HG02642 (cell line): ENCODE data around the gene RALGPS1.

Source experiments
- ATAC-seq: cut with Tn5 transposase; IDR thresholded peaks from one replicate; pipeline ENCODE4 v1.9.1; 2021; ENCODE audit warnings: mild to moderate bottlenecking; ENCODE audit not compliant: unreplicated experiment, poor library complexity

The RALGPS1 gene

GRCh38 chr9:127195976-127196825 lies 281.6 kb downstream of the RALGPS1 start:
- ATAC-seq: no peak

GRCh38 chr9:127196826-127197145 lies 282.2 kb downstream of the RALGPS1 start:
- ATAC-seq: no peak

DNA sequence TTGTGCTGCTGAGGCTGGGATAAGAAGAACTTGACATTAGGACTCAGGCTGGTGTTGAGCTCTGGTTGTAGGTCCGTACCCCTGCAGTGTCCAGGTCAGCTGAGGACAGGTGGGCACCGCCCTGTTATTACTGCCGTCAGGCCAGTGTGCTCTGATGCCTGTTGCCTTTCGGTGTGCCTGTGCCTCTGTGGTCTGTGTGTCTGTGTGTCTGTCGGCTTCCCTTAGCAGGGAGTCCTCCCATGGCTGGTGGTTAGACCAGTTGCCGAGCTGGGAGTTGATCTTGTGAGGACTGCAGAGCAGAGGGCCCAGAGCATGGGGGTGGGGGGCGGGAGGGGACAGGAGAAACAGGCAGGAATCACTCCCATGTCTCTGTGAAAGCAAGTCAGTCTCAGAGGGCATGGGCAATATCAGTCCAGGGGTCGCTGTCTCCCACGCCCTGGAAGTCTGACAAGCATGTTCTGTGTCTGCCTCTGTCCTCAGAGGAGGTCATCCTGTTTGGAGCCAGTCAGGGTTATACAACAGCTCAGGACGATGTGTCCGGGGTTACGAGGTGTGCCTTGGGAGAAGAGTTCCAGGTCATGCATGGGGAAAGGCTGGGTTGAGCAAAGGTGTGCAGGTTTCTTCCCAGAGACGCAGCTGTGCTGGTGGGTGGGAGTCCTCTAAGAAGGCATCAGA lies 282.7 kb downstream of the RALGPS1 start:
- no peak for ATAC-seq

- ATAC-seq: no peak
Observed at GRCh38 chr9:127197861-127198430, 283.4 kb downstream of the RALGPS1 start.

DNA sequence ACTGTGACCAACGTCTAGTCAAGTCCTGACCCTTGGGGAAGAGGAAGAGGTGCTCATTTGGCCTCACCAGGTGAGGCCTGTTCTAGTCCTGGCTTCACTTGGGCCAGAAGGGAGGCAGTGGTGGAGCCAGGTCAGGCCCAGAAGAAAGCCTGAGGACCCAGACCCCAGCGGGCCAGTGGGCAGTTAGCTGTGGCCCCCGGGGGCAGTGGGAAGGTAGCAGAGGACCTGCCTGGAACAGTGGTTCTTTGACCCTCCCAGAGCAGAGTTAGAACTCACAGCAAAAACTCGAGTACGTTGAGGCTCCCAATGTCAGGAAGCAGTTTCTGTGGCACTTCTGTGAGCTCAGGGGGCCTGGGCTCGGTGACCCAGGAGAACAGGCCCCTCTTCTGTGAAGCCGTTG lies 284.0 kb downstream of the RALGPS1 start:
- no peak for ATAC-seq

DNA sequence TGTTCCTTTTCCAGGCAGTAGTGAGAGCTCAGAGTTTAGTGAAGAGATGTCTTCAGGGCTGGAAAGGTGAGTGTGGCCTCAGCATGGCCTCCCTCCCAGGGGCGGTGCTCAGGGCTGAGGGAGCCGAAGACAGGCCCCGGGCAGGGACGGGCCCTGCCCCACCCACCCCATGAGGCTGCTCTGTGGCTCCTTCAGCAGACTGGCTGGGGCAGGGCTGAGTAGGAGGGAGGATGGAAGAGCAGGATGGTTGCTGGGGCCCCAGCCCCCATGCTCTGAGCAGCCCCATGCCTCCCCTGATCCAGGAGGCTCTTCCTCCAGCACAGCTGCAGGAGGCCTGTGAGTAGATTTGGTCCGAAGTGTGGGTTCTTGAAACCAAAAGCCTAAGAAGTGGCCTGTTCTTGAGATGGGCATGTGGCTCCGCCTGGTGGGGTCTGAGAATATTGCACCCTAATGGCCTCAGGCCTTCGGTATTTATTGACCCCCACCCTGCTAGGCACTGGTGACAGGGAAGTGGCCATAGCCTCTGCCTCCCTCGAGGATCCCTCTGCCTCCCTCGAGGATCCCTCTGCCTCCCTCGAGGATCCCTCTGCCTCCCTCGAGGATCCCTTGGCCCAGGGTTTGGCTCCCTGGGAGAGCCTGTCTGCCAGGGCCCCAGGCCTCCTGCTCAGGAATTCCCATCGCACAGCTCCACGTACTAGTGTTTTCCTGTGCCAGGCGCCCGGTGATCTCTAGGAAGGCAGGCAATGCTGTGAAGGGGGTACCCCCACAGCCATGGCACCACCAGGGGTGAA lies 284.6 kb downstream of the RALGPS1 start:
- no peak for ATAC-seq

DNA sequence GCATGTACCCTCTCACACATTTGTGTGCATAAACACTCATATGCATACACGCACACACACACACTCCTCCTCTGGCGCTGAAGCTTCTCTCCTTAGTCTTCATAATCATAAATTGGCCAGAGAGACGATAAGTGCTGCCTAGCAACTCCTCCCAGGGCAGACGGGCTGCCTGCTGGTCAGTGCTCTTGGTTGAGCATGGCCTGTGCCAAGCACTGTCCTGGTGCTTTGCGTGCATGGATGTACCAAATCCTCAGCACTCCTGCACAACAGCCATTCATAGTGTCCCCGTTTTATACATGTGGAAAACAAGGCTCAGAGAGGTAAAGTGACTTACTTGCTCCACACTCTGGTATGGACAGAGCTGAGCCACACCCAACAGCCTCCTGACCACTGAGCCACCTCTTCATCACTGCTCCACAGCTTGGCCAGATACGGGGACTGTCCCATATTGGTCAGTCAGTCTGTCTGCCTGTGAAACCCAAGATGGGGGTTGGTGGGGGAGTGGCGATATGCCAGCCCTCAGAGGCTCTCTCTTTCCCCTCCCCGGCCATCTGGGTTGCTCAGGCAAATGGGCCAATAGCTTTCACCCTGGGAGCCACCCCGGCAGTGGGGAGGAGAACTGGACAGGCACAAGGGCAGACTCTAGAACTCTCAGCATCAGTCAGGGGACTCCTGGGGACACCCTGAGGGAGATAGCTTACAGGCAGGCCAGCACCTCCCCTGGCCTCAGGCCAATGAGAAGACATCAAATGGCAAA lies 285.7 kb downstream of the RALGPS1 start:
- ATAC-seq: no peak

DNA sequence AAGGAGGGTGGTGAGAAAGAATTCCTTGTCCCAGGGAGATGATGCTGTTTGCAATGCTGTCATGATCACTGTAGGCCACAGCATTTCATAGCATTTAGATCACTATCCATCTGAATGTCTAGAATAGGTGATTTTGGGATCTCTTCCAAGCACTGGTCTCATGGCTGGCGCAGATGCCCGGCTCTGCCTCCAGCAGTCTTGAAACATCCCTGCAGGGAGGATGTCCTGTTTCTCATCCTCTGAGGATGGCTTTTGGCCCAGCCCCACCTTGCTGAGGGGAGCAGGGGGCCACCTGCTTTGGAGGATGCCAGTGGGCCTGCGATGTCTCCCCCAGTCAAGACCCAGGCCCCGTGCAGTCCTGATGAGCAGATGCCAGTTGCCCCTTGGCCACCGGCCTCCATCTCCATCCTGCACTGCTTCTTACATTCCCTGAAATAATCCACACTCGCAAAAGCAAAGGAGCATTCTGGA lies 286.5 kb downstream of the RALGPS1 start:
- no peak for ATAC-seq

GRCh38 chr9:127201731-127202130 lies 287.1 kb downstream of the RALGPS1 start:
- ATAC-seq: no peak

GRCh38 chr9:127202461-127203169 lies 288.0 kb downstream of the RALGPS1 start:
- ATAC-seq: no peak

DNA sequence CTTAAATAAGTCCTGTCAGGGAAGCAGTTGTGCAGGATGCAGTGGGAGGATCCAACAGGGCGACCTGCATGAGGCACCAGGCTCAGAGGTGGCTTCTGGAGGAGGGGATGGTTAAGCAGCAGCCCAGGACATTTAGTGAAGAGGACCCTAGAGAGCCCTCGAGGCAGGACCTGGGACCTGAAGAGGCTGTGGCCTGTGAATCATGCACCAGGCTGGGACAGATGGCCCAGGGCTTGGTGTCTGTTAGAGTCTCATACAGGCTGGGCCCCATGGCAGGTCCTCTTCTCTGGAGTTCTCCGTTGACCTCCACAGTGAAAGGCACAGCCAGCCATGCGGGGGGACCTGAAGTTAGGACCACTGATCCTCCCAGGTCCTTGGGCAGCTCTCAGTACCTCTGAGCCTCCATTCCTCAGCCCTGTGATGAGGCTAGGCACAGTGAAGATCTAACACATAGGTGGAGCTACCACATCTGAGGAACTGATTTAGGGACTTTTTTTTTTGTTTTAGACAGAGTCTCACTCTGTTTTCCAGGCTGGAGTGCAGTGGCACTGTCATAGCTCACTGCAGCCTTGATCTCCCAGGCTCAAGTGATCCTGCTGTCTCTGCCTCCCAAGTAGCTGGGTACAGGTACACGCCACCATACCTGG lies 289.2 kb downstream of the RALGPS1 start:
- no peak for ATAC-seq

- no peak for ATAC-seq
Observed at GRCh38 chr9:127204771-127205470, 290.3 kb downstream of the RALGPS1 start.

DNA sequence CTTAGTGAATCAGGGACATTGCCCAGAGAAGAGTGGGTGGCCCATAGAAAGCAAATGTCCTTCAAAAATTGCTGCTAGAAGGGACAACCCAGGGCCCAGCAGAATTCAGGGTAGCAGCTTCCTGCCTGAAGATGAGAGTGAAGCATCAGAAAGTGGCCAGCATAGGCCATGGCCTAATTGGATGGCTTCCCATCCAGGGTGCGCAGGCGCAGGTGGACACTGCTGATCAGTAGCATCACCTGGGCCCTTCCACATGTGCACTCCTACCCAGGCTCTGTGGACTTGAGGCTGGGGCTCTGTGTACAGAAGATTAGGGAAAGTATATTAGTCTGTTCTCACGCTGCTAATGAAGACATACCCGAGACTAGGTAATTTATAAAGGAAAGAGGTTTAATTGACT lies 291.4 kb downstream of the RALGPS1 start:
- ATAC-seq: no peak

- no peak for ATAC-seq
Observed at GRCh38 chr9:127206666-127207065, 292.1 kb downstream of the RALGPS1 start.

DNA sequence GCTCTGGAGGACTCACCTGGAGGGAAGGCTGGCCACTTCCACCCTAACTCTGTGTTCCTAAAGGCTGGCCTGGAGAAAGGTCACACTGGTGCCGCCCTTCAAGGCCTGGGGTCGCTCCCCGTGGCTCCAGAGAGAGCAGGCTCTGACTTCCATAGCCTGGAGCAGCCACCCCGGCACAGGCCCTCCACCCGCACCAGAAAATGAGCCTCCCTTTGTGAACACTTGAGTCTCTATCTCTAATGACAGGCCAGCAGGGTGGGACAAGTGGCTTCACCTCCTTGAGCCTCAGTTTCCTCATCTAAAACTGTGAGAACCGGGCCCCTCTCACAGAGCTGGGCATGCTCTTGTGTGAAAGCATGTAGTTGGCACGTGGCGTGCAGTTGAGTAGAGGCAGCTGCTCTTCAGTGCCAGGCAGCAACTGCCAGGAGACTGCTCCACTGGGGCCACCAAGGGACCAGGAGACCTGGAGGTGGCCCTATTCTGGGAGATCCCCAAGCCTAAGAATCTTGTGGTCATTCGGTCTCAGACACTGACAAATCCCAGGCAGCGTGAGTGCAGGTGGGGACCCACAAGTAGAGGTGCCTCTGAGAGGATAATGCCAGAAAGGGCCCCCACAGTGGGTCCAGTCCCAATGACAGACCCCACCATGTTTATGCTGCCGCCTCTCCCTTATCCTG lies 293.3 kb downstream of the RALGPS1 start:
- no peak for ATAC-seq

- ATAC-seq: no peak
Observed at GRCh38 chr9:127208416-127208815, 293.8 kb downstream of the RALGPS1 start.

DNA sequence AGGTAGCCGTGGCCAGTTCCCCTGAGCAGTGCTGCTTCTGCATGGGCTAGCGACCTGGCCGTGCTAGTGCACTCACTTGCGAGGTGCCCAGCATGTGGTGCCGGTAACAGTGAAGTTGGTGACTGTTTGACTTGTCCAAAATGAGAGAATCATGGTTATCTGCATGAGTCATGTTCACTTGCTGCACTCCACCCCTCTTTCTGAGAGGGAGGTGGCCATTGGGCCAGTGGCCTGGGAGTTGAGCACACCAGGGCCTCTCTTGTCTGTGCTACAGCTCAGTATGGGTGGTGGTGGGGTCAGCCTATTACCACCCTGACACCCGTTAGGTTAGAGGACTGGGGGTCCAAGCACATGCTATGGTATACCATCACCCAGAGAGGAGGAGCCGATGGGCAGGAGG lies 294.6 kb downstream of the RALGPS1 start:
- no peak for ATAC-seq
